Effector memory CD8-positive, alpha-beta T cell (primary cell): Measurements from ENCODE around the gene GPR135.

Experiments
- ATAC-seq: fragments of 150-1000 bp; cut with Tn5 transposase; replicated peaks from 2 replicates; pipeline ENCODE4 v1.10.0; 2021; ENCODE audit warnings: mild to moderate bottlenecking, moderate library complexity
- DNase-seq, 3 experiments: peaks; one replicate each; pipeline ENCODE4 v3.0.0; 2021
- H3K27ac Mint-ChIP-seq, 2 donors: one replicate each; pipeline ENCODE4 v1.8.0; 2022; ENCODE audit warnings: mild to moderate bottlenecking in 2 of 2, mixed read lengths in 2 of 2, moderate library complexity in 2 of 2
- H3K27me3 Mint-ChIP-seq, 2 donors: one replicate each; pipeline ENCODE4 v1.8.0; 2022; ENCODE audit warnings: mixed read lengths in 2 of 2
- H3K36me3 Mint-ChIP-seq: one replicate; pipeline ENCODE4 v1.8.0; 2022; ENCODE audit warnings: mild to moderate bottlenecking, moderate library complexity, mixed read lengths; ENCODE audit not compliant: insufficient read depth
- H3K4me1 Mint-ChIP-seq, 2 donors: one replicate each; pipeline ENCODE4 v1.8.0; 2022; ENCODE audit warnings: low read depth in 2 of 2, mixed read lengths in 2 of 2
- H3K4me3 Mint-ChIP-seq, 2 donors: one replicate each; pipeline ENCODE4 v1.8.0; 2022; ENCODE audit warnings: mild to moderate bottlenecking in 2 of 2, mixed read lengths in 2 of 2, moderate library complexity in 2 of 2
- H3K9me3 Mint-ChIP-seq, 2 donors: one replicate each; pipeline ENCODE4 v1.8.0; 2022; ENCODE audit warnings: mixed read lengths in 2 of 2

GPR135 gene

GRCh38 chr14:59425322-59425935, 39.8 kb downstream of the GPR135 start:
- no peaks in the 10 kb centered on the region for H3K4me1 Mint-ChIP-seq
- DNase-seq: no peak

GRCh38 chr14:59424341-59425071, 40.7 kb downstream of the GPR135 start:
- ATAC-seq: no peak
- H3K27me3 Mint-ChIP-seq: peaks cover 12 to 36% of the 10 kb centered on the region in 2 donors
- H3K9me3 Mint-ChIP-seq: no peaks in the 10 kb centered on the region
- DNase-seq: no peak
- H3K4me1 Mint-ChIP-seq: no peaks in the 10 kb centered on the region
- no peak overlapping the region for H3K4me3 Mint-ChIP-seq
- no peak overlapping the region for H3K27ac Mint-ChIP-seq
- no peaks in the 10 kb centered on the region for H3K36me3 Mint-ChIP-seq

More at GRCh38 chr14:59425322-59425935, 39.8 kb downstream of the GPR135 start:
- no peak overlapping the region for H3K27ac Mint-ChIP-seq
- H3K36me3 Mint-ChIP-seq: no peaks in the 10 kb centered on the region
- ATAC-seq: no peak
- peaks cover 12 to 36% of the 10 kb centered on the region in 2 donors for H3K27me3 Mint-ChIP-seq
- no peaks in the 10 kb centered on the region for H3K9me3 Mint-ChIP-seq
- H3K4me3 Mint-ChIP-seq: no peak overlapping the region

DNA sequence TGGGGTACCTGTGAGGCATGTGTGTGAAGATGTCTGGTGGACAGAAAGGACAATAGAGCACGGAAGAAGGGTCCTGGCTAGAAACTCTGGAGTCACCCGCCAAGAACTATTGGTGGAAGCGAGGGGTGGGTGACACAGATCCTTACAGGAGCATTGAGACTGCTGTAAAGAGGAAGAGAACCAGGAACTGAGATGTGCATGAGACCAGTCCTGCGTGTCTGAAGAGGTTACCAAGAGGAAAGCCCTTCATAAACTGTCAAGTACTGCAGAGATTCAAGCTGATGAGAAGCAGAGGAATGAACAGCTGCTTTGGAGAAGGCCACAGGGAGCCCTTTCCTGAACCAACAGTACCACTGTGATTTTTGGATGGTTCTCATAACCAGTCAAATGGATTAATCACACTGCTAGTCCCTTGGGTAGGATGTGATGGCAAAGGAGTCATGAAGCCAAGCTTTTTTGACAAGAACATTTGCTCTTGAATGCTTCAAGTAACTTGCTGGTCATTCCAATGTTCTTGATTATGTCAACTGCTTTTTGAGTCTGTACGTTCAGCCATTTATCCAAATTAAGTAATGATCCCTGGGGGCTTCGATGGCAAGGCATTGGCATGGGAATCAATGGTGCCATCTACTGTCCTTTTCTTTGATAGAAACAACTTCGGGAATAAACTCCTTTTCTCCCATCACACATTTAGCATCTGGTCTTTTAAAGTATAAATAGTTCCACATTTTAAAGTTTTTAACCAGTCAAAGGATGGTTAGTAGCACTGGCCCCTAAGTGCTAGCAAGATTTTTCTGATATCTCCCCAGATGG, 42.9 kb downstream of the GPR135 start:
- H3K27me3 Mint-ChIP-seq: peaks cover 12 to 40% of the 10 kb centered on the region in 2 donors
- H3K36me3 Mint-ChIP-seq: peaks cover under 1% of the 10 kb centered on the region
- no peaks in the 10 kb centered on the region for H3K9me3 Mint-ChIP-seq
- no peak overlapping the region for H3K4me3 Mint-ChIP-seq
- DNase-seq (no peak), ATAC-seq (no peak)
- H3K4me1 Mint-ChIP-seq: no peaks in the 10 kb centered on the region
- H3K27ac Mint-ChIP-seq: no peak overlapping the region

- H3K36me3 Mint-ChIP-seq: peaks cover 3% of the 10 kb centered on the region
- no peak overlapping the region for H3K27ac Mint-ChIP-seq
- H3K27me3 Mint-ChIP-seq: peaks cover under 1 to 18% of the 10 kb centered on the region in 2 donors
- H3K4me1 Mint-ChIP-seq: no peaks in the 10 kb centered on the region
- ATAC-seq: no peak
- no peak for DNase-seq
- no peak overlapping the region for H3K4me3 Mint-ChIP-seq
- H3K9me3 Mint-ChIP-seq: no peaks in the 10 kb centered on the region
These were observed 45.9 kb downstream of the GPR135 start for GRCh38 chr14:59419303-59419702.

DNA sequence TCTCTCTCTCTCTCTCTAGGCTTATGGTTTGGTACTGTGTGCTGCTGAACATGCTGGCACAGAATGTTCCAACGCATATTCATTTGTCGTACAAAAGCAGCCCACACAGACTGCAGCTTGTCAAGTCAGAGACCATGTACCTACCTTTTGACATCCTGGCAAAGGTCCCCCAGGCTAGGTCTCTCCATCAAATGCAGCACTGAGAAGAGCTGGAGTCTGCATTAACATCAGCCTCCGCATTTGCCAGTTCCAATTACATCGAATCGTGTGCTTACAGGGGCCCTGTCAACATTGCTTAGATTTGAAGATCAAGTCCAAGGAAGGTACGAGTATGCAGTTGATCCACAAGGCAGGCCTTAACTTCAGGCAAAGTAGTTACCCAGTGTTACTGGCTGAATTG, 47.9 kb downstream of the GPR135 start:
- DNase-seq (no peak), ATAC-seq (no peak)
- peaks cover 7 to 23% of the 10 kb centered on the region in 2 donors for H3K27me3 Mint-ChIP-seq
- H3K27ac Mint-ChIP-seq: no peak overlapping the region
- H3K4me1 Mint-ChIP-seq: no peaks in the 10 kb centered on the region
- H3K9me3 Mint-ChIP-seq: no peaks in the 10 kb centered on the region
- no peak overlapping the region for H3K4me3 Mint-ChIP-seq
- peaks cover 3% of the 10 kb centered on the region for H3K36me3 Mint-ChIP-seq

DNA sequence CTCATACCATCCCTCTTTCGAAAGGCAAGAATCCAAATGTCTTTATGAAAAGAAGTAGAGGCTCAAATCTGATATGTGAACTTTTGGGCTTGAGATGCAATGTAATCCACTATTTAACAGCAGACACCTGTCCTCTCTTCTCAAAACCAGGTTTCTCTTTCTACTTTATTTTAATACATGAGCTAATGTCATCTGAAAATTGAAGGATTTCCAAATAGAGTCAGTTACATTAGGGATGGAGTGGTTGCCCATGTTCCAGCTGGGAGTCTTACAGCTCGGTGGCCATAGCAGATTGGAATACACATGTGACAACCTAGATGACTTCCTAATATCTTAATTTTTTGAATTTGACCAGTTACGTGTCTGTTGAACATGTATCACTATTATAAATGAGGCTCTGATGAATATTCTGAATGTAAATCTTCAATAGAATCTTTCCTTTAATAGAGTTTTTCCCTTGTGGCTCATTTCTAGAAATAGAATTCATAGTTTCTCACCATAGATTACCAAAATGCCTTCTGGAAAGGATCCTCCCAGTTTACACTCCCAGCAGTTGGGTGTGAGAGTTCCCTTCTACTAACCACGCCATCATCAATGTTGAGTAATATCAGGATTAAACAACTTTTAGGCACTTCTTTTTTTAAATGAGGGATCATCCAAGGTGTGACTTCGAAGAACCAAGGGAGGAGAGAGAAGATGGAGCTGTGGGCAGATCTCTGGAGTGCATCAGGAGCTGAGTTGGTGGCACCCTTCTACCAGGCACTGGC, 49.2 kb downstream of the GPR135 start:
- no peak overlapping the region for H3K4me3 Mint-ChIP-seq
- H3K4me1 Mint-ChIP-seq: no peaks in the 10 kb centered on the region
- H3K9me3 Mint-ChIP-seq: no peaks in the 10 kb centered on the region
- peaks cover 3% of the 10 kb centered on the region for H3K36me3 Mint-ChIP-seq
- DNase-seq (no peak), ATAC-seq (no peak)
- H3K27ac Mint-ChIP-seq: no peak overlapping the region
- peaks cover 16 to 23% of the 10 kb centered on the region in 2 donors for H3K27me3 Mint-ChIP-seq
